LNCaP clone FGC (cell line): Measurements from ENCODE around the gene TSKU.

Experiments used
- DNase-seq: peaks from one replicate; pipeline ENCODE4 v3.0.0-alpha.2; 2011; ENCODE audit warnings: low read depth
- H3K4me3 ChIP-seq: 2 replicates; pipeline ENCODE4 v1.5.1; 2011; ENCODE audit warnings: mild to moderate bottlenecking, low read depth, low read length, control low read depth
- CTCF ChIP-seq: IDR thresholded peaks from 2 replicates; pipeline ENCODE4 v1.5.1; 2012; ENCODE audit warnings: mild to moderate bottlenecking; ENCODE audit not compliant: control insufficient read depth, insufficient read depth; ENCODE audit errors: extremely low read depth

The TSKU gene

GRCh38 chr11:76745561-76746207, 37.5 kb upstream of the TSKU start:
- H3K4me3 ChIP-seq, result no peak overlapping the region
- DNase-seq, result no peak
- no peak for TF ChIP-seq CTCF

- no peak for DNase-seq
- no peak for TF ChIP-seq CTCF
- H3K4me3 ChIP-seq, result no peak overlapping the region
Observed at GRCh38 chr11:76747153-76747914, 35.8 kb upstream of the TSKU start.

GRCh38 chr11:76747915-76748860, 35.0 kb upstream of the TSKU start:
- no peak for DNase-seq
- TF ChIP-seq CTCF, result no peak
- H3K4me3 ChIP-seq, result no peak overlapping the region

GRCh38 chr11:76748948-76749347, 34.2 kb upstream of the TSKU start:
- TF ChIP-seq CTCF, result no peak
- no peak overlapping the region for H3K4me3 ChIP-seq
- no peak for DNase-seq

- no peak for DNase-seq
- TF ChIP-seq CTCF, result no peak
- no peak overlapping the region for H3K4me3 ChIP-seq
Observed at GRCh38 chr11:76750067-76750466, 33.1 kb upstream of the TSKU start.

DNA sequence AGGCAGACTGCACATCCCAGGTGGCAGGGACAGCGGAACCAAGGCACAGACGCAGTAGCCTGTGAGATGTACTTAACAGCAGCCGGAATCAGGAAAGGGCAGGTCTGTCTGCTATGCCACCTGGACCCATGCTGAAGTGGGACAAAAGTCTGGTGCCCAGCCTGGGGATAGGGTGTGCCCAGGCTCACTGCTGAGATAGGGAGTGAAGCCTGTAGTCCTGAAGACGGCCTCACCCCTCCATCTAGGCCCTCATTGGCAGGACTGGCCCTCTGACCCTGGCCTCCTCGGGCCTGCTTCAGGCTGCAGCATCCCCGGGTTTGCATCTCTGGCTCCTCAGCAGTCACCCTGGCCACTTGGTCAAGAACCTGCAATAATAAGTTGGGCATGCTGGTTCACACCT, 32.4 kb upstream of the TSKU start:
- no peak overlapping the region for H3K4me3 ChIP-seq
- no peak for DNase-seq
- TF ChIP-seq CTCF, result no peak
